ENCODE results near the gene NQO1.
"Not testable (repeated sequence)": the region's sequence is repeated elsewhere in the genome, so short reads cannot be mapped to it uniquely, and the experiment has no call there.

Gene NQO1

GRCh38 chr16:69741951-69742904, 15.9 kb upstream of the NQO1 start:
- DNase-seq, result no peak

DNA sequence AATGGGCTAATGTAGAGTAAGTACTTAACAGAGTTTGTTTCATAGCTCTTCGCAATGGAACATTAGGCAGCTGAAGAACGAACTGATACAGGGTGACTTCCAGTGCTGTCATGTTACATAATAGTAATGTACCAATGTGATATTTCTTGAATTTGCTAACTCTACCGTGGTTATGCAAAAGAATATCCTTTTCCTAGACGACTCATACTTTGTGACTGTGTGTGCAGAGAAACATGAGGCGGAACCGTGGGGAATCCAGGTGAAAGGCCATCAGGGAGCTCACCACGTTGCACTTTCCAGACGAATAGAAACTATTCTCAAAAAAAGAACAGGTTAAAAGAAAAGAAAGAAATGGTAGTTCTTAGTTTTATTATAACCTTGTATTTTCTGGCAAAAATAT, 15.2 kb upstream of the NQO1 start:
- DNase-seq, result no peak

DNA sequence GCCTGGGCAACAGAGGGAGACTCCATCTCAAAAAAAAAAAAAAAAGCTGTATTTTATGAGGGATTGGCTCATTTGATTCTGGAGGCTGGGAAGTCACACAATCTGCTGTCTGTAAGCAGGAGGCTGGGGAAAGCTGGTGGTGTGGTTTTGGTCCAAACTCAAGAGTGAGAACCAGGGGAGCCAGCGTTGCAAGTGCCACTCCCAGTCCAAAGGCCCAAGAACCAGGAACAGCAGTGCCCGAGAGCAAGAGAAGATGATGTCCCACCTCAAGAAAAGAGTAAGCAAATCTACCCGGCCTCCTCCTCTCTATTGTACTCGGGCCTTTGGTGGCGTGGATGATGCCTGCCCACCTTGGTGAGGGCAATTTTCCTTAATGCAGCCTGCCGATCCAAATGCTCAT, 5.7 kb upstream of the NQO1 start:
- DNase-seq, result no peak

DNA sequence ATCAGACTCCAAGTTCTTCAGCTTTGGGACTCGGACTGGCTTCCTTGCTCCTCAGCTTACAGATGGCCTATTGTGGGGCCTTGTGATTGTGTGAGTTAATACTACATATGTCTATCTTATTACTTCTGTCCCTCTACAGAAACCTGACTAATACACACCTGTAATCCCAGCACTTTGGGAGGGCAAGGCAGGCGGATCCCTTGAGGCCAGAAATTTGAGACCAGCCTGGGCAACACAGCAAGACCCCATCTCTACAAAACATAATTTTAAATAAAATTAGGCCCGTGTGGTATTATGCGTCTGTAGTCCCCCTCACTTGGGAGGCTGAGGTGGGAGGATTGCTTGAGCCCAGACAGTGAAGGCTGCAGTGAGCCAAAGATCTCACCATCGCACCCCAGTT, 4.9 kb upstream of the NQO1 start:
- not testable (repeated sequence) for DNase-seq

GRCh38 chr16:69729030-69729429, 2.7 kb upstream of the NQO1 start:
- not testable (repeated sequence) for DNase-seq

DNA sequence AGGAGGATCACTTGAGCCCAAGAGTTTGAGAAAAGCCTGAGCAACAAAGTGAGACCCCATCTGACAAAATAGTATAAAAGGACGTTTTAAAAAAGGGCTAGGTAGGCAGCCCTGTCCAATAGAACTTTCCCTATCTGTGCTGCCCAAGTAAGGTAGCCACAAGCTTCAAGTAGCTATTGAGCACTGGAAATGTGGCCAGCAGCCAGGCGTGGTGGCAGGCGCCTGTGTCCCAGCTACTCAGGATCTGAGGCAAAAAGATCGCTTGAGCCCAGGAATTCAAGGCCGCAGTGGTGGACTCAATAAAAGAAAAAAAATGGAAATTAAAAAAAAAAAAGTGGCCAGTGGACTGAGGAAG, 1.5 kb upstream of the NQO1 start:
- DNase-seq, result no peak

- no peak for DNase-seq
Observed at GRCh38 chr16:69725480-69726312, 664 bp downstream of the NQO1 start.

DNA sequence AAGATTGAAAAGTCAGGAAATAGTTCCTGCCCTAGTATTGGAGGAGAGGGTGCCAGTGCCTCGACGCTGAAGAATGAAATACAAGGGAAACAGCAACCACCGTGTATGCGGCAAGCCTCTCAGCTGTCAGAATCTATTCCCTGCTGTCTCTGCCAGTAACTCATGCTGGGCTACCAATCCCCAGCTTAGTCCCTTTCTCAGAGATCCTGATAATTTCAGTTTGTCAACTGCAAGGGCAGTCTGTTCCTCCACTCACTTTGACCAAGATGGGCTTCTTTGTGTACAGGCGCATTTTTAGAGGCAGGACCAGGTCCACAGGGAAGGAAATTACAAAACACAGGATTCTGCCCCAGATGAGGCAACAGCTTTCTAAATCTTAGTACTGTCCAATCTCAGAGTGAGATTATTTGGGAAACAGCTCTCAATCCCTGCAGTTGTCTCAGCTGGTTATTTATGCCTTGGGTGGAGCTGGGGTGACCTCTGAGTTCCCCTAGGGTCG, 1.3 kb downstream of the NQO1 start:
- DNase-seq, result no peak

GRCh38 chr16:69724414-69724873, 1.9 kb downstream of the NQO1 start:
- no peak for DNase-seq

DNA sequence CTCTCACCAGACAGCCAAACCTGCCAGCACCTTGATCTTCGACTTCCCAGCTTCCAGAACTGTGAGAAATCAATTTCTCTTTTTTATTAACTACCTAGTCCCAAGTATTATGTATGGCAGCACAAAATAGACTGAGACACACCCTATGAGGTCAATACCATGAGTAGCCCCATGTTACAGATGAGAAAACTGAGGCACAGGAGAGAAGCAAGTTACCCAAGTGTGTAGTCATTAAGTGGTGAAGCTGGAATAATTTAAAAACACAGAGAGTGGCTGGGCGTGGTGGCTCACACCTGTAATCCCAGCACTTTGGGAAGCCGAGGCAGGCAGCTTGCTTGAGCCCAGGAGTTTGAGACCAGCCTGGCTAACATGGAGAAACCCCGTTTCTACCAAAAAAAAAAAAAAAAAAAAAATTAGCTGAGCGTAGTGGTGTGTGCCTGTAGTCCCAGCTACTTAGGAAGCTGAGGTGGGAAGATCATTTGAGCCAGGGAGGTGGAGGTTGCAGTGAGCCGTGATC, 4.9 kb downstream of the NQO1 start:
- no peak for DNase-seq

- no peak for DNase-seq
Observed at GRCh38 chr16:69720822-69721430, 5.4 kb downstream of the NQO1 start.

DNA sequence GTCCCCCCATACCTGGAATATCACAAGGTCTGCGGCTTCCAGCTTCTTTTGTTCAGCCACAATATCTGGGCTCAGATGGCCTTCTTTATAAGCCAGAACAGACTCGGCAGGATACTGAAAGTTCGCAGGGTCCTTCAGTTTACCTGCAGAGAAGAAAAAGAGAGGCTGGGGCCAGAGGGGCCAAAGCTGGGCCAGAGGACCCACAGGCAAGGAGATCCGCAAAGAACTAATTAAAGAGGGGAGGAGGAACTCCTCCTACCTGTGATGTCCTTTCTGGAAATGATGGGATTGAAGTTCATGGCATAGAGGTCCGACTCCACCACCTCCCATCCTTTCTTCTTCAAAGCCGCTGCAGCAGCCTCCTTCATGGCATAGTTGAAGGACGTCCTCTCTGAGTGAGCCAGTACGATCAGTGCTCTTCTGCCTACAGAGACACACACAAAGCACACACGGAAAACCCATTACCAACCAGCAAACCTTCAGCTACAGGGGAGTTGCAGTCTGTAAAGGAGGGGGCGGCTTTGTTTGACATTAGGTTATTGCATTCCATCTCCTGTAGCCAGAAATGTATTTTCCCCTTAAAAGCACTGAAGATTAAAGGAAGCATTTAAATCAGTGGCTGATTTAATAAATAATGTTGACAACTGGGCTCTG, 8.1 kb downstream of the NQO1 start:
- DNase-seq, result no peak

GRCh38 chr16:69717066-69717465, 9.3 kb downstream of the NQO1 start:
- no peak for DNase-seq

DNA sequence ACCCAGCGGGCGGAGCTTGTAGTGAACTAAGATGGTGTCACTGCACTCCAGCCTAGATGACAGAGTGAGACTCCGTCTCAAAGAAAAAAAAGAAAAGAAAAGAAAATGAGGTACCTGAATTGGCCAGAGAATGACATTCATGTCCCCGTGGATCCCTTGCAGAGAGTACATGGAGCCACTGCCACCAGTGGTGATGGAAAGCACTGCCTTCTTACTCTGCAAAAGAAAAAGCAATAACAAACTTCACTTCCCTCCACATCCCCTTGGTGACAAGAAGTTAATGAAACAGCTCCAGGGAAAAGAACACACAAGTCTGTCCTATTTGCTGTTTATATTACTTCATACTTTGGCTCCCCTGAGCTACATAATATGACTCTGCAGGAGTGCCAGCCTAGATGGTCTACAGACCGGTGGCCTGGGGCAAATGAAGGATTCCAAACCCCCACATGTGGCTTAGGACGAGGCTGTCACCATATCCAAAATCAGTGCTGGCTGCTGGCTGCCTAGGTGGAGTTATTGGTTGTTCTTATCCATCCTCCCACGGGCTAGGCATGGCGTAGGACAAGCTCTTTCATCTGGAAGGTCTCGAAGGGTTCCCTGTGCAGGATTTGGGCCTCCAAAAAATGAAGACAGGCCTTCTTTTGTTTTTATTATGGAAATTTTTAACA, 13.3 kb downstream of the NQO1 start:
- no peak for DNase-seq

- DNase-seq, result no peak
Observed at GRCh38 chr16:69712277-69712676, 14.1 kb downstream of the NQO1 start.

DNA sequence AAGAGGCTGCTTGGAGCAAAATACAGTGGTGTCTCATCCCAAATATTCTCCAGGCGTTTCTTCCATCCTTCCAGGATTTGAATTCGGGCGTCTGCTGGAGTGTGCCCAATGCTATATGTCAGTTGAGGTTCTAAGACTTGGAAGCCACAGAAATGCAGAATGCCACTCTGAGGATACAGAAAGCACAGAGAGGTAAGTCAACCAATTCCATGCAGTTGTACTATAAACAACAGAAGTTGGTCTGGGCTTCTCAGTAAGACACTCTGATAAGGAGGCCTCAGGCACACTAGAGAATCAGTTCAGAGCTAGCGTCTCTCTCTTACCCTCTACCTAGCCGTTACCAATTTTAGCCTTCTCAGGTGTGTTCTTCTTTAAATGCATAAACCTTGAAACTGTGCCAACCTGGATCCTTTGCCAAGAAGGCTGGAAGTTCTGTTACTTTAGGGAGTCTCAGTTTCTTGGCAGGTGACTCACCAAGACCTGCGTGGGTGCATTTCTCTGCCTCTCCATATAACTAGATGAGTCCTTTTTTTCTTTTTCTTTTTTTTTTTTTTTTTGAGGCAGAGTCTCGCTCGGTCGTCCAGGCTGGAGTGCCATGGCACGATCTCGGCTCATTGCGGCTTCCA, 15.1 kb downstream of the NQO1 start:
- no peak for DNase-seq

- peak; percentile 60 for DNase-seq
Observed at GRCh38 chr16:69709456-69710084, 16.8 kb downstream of the NQO1 start.

- no peak for DNase-seq
Observed at GRCh38 chr16:69707920-69708683, 18.3 kb downstream of the NQO1 start.

GRCh38 chr16:69706975-69707340, 19.4 kb downstream of the NQO1 start:
- no peak for DNase-seq

All from NCI-H1105 treated with DMSO at 0.1 percent for 48 hours (cell line).